ENCODE results near the gene BHLHE41.

DNA sequence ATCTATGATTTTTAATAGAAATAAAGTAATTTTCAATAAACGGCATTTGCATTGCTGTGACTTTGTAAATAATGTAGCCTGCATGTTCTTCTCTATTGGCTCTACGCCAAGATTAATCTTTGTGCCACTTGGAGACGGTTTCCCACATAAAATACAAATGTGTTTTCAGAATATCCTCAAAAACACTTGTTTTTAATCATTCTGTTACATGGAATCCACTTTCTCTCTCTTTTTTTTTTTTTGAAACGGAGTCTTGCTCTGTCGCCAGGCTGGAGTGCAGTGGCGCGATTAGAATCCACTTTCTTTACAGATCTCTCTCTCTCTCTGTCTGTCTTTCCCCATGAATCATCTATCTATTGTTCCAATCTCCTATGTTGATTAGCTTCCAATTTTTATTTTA is 47.7 kb upstream of the BHLHE41 start:
- TF ChIP-seq, protein P1, sequence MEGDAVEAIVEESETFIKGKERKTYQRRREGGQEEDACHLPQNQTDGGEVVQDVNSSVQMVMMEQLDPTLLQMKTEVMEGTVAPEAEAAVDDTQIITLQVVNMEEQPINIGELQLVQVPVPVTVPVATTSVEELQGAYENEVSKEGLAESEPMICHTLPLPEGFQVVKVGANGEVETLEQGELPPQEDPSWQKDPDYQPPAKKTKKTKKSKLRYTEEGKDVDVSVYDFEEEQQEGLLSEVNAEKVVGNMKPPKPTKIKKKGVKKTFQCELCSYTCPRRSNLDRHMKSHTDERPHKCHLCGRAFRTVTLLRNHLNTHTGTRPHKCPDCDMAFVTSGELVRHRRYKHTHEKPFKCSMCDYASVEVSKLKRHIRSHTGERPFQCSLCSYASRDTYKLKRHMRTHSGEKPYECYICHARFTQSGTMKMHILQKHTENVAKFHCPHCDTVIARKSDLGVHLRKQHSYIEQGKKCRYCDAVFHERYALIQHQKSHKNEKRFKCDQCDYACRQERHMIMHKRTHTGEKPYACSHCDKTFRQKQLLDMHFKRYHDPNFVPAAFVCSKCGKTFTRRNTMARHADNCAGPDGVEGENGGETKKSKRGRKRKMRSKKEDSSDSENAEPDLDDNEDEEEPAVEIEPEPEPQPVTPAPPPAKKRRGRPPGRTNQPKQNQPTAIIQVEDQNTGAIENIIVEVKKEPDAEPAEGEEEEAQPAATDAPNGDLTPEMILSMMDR (IDR thresholded peaks at IDR 0.05): no peak
- no peak for TF ChIP-seq POLR2A (IDR thresholded peaks at IDR 0.05)
